ENCODE data around the gene KIF13A.
"Not testable (repeated sequence)": the region's sequence is repeated elsewhere in the genome, so short reads cannot be mapped to it uniquely, and the experiment has no call there.

Gene KIF13A

GRCh38 chr6:17768388-17768787, 219.0 kb downstream of the KIF13A start:
- no peaks in the 10 kb centered on the region for H3K79me2 ChIP-seq (ENCODE audit: insufficient read depth, low read depth)
- H4K20me1 ChIP-seq (ENCODE audit: insufficient read depth): no peaks in the 10 kb centered on the region
- H3K4me3 ChIP-seq (IDR thresholded peaks at IDR 0.05; ENCODE audit: insufficient read depth, low read depth, low read length): no peak overlapping the region
- H2AFZ ChIP-seq (ENCODE audit: low read depth): no peak overlapping the region
- no peak overlapping the region for H3K9ac ChIP-seq
- no peaks in the 10 kb centered on the region for H3K4me1 ChIP-seq (ENCODE audit: low read depth, poor library complexity, severe bottlenecking)
- H3K36me3 ChIP-seq (ENCODE audit: insufficient read depth): no peaks in the 10 kb centered on the region
- no peak overlapping the region for H3K27ac ChIP-seq
- TF ChIP-seq CTCF (conservative IDR thresholded peaks at IDR 0.05; ENCODE audit: low read depth, low read length): no peak
- H3K27me3 ChIP-seq (ENCODE audit: insufficient read depth, low read depth): no peaks in the 10 kb centered on the region
- no peak overlapping the region for H3K4me2 ChIP-seq

- Histone ChIP-seq H2AFZ (ENCODE audit: low read depth) (no peak overlapping the region), H3K4me1 (ENCODE audit: low read depth, poor library complexity, severe bottlenecking) (no peaks in the 10 kb centered on the region), H3K36me3 (ENCODE audit: insufficient read depth) (no peaks in the 10 kb centered on the region), H3K79me2 (ENCODE audit: insufficient read depth, low read depth) (no peaks in the 10 kb centered on the region), H4K20me1 (ENCODE audit: insufficient read depth) (no peaks in the 10 kb centered on the region), H3K9ac (no peak overlapping the region), H3K27me3 (ENCODE audit: insufficient read depth, low read depth) (no peaks in the 10 kb centered on the region), H3K4me2 (no peak overlapping the region), H3K27ac (no peak overlapping the region), H3K4me3 (IDR thresholded peaks at IDR 0.05; ENCODE audit: insufficient read depth, low read depth, low read length) (no peak overlapping the region)
- no peak for TF ChIP-seq CTCF (conservative IDR thresholded peaks at IDR 0.05; ENCODE audit: low read depth, low read length)
These were observed 224.8 kb downstream of the KIF13A start for GRCh38 chr6:17762651-17763050.

- no peak overlapping the region for H3K9ac ChIP-seq
- H3K4me2 ChIP-seq: no peak overlapping the region
- H2AFZ ChIP-seq (ENCODE audit: low read depth): no peak overlapping the region
- H3K4me3 ChIP-seq (IDR thresholded peaks at IDR 0.05; ENCODE audit: insufficient read depth, low read depth, low read length): no peak overlapping the region
- no peaks in the 10 kb centered on the region for H3K27me3 ChIP-seq (ENCODE audit: insufficient read depth, low read depth)
- H3K36me3 ChIP-seq (ENCODE audit: insufficient read depth): no peaks in the 10 kb centered on the region
- no peaks in the 10 kb centered on the region for H3K79me2 ChIP-seq (ENCODE audit: insufficient read depth, low read depth)
- TF ChIP-seq CTCF (conservative IDR thresholded peaks at IDR 0.05; ENCODE audit: low read depth, low read length): no peak
- no peaks in the 10 kb centered on the region for H4K20me1 ChIP-seq (ENCODE audit: insufficient read depth)
- no peak overlapping the region for H3K27ac ChIP-seq
- no peaks in the 10 kb centered on the region for H3K4me1 ChIP-seq (ENCODE audit: low read depth, poor library complexity, severe bottlenecking)
These were observed 229.3 kb downstream of the KIF13A start for GRCh38 chr6:17758119-17758518.

- Histone ChIP-seq H4K20me1 (ENCODE audit: insufficient read depth) (no peaks in the 10 kb centered on the region), H3K27ac (no peak overlapping the region), H3K36me3 (ENCODE audit: insufficient read depth) (no peaks in the 10 kb centered on the region), H2AFZ (ENCODE audit: low read depth) (no peak overlapping the region), H3K4me3 (IDR thresholded peaks at IDR 0.05; ENCODE audit: insufficient read depth, low read depth, low read length) (no peak overlapping the region), H3K9ac (no peak overlapping the region), H3K27me3 (ENCODE audit: insufficient read depth, low read depth) (no peaks in the 10 kb centered on the region), H3K4me1 (ENCODE audit: low read depth, poor library complexity, severe bottlenecking) (no peaks in the 10 kb centered on the region), H3K79me2 (ENCODE audit: insufficient read depth, low read depth) (no peaks in the 10 kb centered on the region), H3K4me2 (no peak overlapping the region)
- TF ChIP-seq CTCF (conservative IDR thresholded peaks at IDR 0.05; ENCODE audit: low read depth, low read length): no peak
These were observed 233.2 kb downstream of the KIF13A start for GRCh38 chr6:17754254-17754653.

GRCh38 chr6:17745324-17745723, 242.1 kb downstream of the KIF13A start:
- H3K27ac ChIP-seq; H2AFZ ChIP-seq (ENCODE audit: low read depth); H3K36me3 ChIP-seq (ENCODE audit: insufficient read depth); H3K9ac ChIP-seq; H3K79me2 ChIP-seq (ENCODE audit: insufficient read depth, low read depth); H3K4me1 ChIP-seq (ENCODE audit: low read depth, poor library complexity, severe bottlenecking); H3K4me3 ChIP-seq (IDR thresholded peaks at IDR 0.05; ENCODE audit: insufficient read depth, low read depth, low read length); H3K27me3 ChIP-seq (ENCODE audit: insufficient read depth, low read depth); H3K4me2 ChIP-seq; H4K20me1 ChIP-seq (ENCODE audit: insufficient read depth): not testable (repeated sequence)

GRCh38 chr6:17744757-17745308, 242.6 kb downstream of the KIF13A start:
- H4K20me1 ChIP-seq (ENCODE audit: insufficient read depth); H3K4me2 ChIP-seq; H3K4me1 ChIP-seq (ENCODE audit: low read depth, poor library complexity, severe bottlenecking); H3K9ac ChIP-seq; H3K79me2 ChIP-seq (ENCODE audit: insufficient read depth, low read depth); H2AFZ ChIP-seq (ENCODE audit: low read depth); H3K27me3 ChIP-seq (ENCODE audit: insufficient read depth, low read depth); H3K27ac ChIP-seq; H3K36me3 ChIP-seq (ENCODE audit: insufficient read depth); H3K4me3 ChIP-seq (IDR thresholded peaks at IDR 0.05; ENCODE audit: insufficient read depth, low read depth, low read length): not testable (repeated sequence)

All from KMS-11 (cell line).